Panc1 (cell line): ENCODE data around the gene CACNA1I. TPM values are rescaled to one million over a fixed set of nuclear protein-coding genes. Genes with fewer than 3 reads are reported as not detected.

ENCODE experiments used
- ATAC-seq: fragments of 200-7000 bp; cut with Tn5 transposase; 2 replicates; pipeline ENCODE4 v1.9.1; 2020; ENCODE audit warnings: mild to moderate bottlenecking, moderate library complexity
- BruUV-seq: library from RNA; stranded (reverse); fragments of 400-500 nt; replicated peaks from 2 replicates; lab custom pipeline; 2021; lab: Mats Ljungman, UMichigan
- CTCF ChIA-PET: fragments of 300-600 bp; sonication (Branson Sonifier 250); formaldehyde crosslinking; loops from one replicate; lab custom pipeline; 2022; ENCODE audit warnings: antibody characterized with exemption; lab: Charles Lee
- POLR2A ChIA-PET: fragments of 300-600 bp; sonication (Branson Sonifier 250); formaldehyde crosslinking; loops from one replicate; lab custom pipeline; 2022; ENCODE audit warnings: antibody characterized with exemption; lab: Charles Lee
- DNase-seq: peaks from one replicate; pipeline ENCODE4 v3.0.0-alpha.2; 2010; ENCODE audit warnings: low read depth, low spot score
- H3K27ac ChIP-seq: 2 replicates; pipeline ENCODE4 v1.5.1; 2011; ENCODE audit warnings: mild to moderate bottlenecking, low read length, inconsistent platforms
- H3K27me3 ChIP-seq: fragments of 200-500 bp; sonication (Bioruptor generic); 2 replicates; pipeline ENCODE4 v1.6.0; 2014; ENCODE audit warnings: low read length, inconsistent platforms; ENCODE audit not compliant: control insufficient read depth, insufficient read depth
- H3K36me3 ChIP-seq: fragments of 200-500 bp; sonication (Bioruptor generic); 2 replicates; pipeline ENCODE4 v1.5.1; 2014; ENCODE audit warnings: inconsistent platforms, mild to moderate bottlenecking, low read length, moderate library complexity; ENCODE audit not compliant: control insufficient read depth, insufficient read depth
- H3K4me1 ChIP-seq: 2 replicates; pipeline ENCODE4 v1.5.1; 2011; ENCODE audit warnings: inconsistent platforms, mild to moderate bottlenecking, low read length, moderate library complexity; ENCODE audit not compliant: control insufficient read depth, insufficient read depth
- H3K4me3 ChIP-seq, 2 experiments: 2 replicates each; pipeline ENCODE4 v1.5.1; 2011 to 2012; ENCODE audit warnings: low read depth in 2 of 2, low read length in 2 of 2, mild to moderate bottlenecking in 2 of 2, inconsistent platforms in 1 of 2, moderate library complexity in 1 of 2
- H3K9me3 ChIP-seq: fragments of 200-500 bp; sonication (Bioruptor generic); 2 replicates; pipeline ENCODE4 v1.5.1; 2014; ENCODE audit warnings: low read depth, mild to moderate bottlenecking, inconsistent platforms, low read length, moderate library complexity; ENCODE audit not compliant: control insufficient read depth, insufficient read depth
- POLR2AphosphoS5 ChIP-seq: IDR thresholded peaks from 2 replicates; pipeline ENCODE4 v1.6.1; 2012; ENCODE audit warnings: mild to moderate bottlenecking, low read depth, low read length, moderate library complexity
- SIN3A ChIP-seq: IDR thresholded peaks from 2 replicates; pipeline ENCODE4 v1.6.1; 2012; ENCODE audit warnings: low read depth, mild to moderate bottlenecking, low read length, moderate library complexity, borderline replicate concordance; ENCODE audit not compliant: insufficient read depth
- TCF7L2 ChIP-seq: IDR thresholded peaks from 2 replicates; pipeline ENCODE4 v1.6.1; 2011; ENCODE audit warnings: mild to moderate bottlenecking, low read depth, low read length, inconsistent platforms
- in situ Hi-C: cut with HindIII; loops from 2 replicates; pipeline ENCODE4 v1.10.0; 2016; ENCODE audit warnings: low sequenced_read_pairs, low pct_unique_long_range_greater_than_20kb
- intact Hi-C: fragments of 100-400 bp; cut with micrococcal nuclease; formaldehyde crosslinking; loops from one replicate; pipeline ENCODE4 v1.10.0; 2022; ENCODE audit not compliant: unreplicated experiment
- total RNA-seq: library from RNA; stranded (reverse); gene quantifications from one replicate; pipeline ENCODE4 v1.2.1, GENCODE V29; 2021; ENCODE audit not compliant: unreplicated experiment
- TF ChIP-seq, protein P1 (sequence below): fragments of 450-650 bp; IDR thresholded peaks from 2 replicates; pipeline ENCODE4 v1.5.1; 2017; ENCODE audit warnings: mild to moderate bottlenecking
- TF ChIP-seq, protein P2 (sequence below), 2 experiments: IDR thresholded peaks; 2 replicates each; pipeline ENCODE4 v1.6.1; 2011 to 2012; ENCODE audit warnings: low read depth in 2 of 2, control low read depth in 1 of 2, low read length in 1 of 2, mild to moderate bottlenecking in 1 of 2, moderate library complexity in 1 of 2; ENCODE audit not compliant: insufficient read depth in 1 of 2

The CACNA1I gene
- total RNA-seq, 1 experiment from 2014 or later, result 0.23 TPM

DNA sequence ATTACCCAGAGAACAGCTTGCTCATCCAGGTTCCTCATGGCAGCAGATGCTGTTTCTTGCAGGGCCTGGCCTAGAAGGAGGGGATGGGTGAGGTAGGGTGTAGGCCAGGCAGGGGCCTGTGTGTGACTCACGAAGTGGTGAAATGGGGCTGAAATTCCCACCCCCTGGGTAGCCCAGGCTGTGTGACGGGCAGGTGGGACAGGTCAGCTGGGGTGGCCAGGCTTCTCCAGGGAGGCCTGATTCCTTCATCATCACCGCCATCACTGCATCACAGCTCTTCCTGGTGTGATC is 83.2 kb downstream of the CACNA1I start:
- BruUV-seq, result no TSS peak

DNA sequence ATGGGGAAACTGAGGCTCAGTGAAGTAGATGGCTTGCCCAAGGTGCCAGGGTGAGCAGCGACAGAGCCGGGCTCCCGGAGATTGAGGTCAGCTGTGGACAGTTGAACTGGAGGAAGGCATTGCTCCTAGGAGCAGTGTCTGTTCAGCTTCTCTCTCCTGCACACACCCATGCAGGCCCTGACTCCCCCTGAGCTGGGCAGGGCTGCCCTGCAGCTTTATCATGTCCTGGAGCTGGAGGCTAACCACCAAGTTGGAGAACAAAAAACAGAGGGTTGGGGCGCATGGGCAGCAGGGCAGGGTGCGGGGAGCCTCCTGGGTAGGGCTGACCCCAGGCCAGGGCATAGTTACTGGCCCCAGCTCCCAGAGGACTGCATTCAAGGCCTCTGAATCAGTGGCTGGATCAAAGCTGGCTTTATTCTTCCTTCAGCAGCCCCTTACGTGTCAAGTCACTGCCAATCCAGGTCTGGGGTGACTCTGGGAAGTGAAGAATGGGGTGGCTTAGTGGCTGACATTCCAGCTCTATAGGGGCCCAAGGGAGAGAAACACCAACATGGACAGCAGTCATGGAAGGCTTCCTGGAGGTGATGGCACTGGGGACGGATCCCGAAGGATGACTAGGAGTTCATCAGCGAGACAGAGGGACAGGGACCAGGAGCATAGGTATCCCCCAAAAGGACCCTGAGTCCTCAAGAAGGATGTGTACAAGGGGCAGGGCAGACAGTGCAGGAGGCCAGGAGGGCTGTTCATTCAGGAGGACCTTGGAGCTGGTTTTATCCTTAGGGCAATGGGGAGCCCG is 83.8 kb downstream of the CACNA1I start:
- TF ChIP-seq, protein P1, sequence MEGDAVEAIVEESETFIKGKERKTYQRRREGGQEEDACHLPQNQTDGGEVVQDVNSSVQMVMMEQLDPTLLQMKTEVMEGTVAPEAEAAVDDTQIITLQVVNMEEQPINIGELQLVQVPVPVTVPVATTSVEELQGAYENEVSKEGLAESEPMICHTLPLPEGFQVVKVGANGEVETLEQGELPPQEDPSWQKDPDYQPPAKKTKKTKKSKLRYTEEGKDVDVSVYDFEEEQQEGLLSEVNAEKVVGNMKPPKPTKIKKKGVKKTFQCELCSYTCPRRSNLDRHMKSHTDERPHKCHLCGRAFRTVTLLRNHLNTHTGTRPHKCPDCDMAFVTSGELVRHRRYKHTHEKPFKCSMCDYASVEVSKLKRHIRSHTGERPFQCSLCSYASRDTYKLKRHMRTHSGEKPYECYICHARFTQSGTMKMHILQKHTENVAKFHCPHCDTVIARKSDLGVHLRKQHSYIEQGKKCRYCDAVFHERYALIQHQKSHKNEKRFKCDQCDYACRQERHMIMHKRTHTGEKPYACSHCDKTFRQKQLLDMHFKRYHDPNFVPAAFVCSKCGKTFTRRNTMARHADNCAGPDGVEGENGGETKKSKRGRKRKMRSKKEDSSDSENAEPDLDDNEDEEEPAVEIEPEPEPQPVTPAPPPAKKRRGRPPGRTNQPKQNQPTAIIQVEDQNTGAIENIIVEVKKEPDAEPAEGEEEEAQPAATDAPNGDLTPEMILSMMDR, result no peak
- TF ChIP-seq TCF7L2 (no peak), POLR2AphosphoS5 (no peak), SIN3A (no peak)
- TF ChIP-seq, protein P2, sequence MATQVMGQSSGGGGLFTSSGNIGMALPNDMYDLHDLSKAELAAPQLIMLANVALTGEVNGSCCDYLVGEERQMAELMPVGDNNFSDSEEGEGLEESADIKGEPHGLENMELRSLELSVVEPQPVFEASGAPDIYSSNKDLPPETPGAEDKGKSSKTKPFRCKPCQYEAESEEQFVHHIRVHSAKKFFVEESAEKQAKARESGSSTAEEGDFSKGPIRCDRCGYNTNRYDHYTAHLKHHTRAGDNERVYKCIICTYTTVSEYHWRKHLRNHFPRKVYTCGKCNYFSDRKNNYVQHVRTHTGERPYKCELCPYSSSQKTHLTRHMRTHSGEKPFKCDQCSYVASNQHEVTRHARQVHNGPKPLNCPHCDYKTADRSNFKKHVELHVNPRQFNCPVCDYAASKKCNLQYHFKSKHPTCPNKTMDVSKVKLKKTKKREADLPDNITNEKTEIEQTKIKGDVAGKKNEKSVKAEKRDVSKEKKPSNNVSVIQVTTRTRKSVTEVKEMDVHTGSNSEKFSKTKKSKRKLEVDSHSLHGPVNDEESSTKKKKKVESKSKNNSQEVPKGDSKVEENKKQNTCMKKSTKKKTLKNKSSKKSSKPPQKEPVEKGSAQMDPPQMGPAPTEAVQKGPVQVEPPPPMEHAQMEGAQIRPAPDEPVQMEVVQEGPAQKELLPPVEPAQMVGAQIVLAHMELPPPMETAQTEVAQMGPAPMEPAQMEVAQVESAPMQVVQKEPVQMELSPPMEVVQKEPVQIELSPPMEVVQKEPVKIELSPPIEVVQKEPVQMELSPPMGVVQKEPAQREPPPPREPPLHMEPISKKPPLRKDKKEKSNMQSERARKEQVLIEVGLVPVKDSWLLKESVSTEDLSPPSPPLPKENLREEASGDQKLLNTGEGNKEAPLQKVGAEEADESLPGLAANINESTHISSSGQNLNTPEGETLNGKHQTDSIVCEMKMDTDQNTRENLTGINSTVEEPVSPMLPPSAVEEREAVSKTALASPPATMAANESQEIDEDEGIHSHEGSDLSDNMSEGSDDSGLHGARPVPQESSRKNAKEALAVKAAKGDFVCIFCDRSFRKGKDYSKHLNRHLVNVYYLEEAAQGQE (IDR thresholded peaks at IDR 0.05; ENCODE audit: insufficient read depth in 1 of 2, low read depth in 2 of 2, low read length in 1 of 2), result no peak
- H3K27me3 ChIP-seq, result no peaks in the 10 kb centered on the region
- no peaks in the 10 kb centered on the region for H3K4me1 ChIP-seq
- in situ Hi-C loops (no loop called here), intact Hi-C loops (no loop called here)
- ChIA-PET CTCF (no interaction called here), POLR2A (no interaction called here)
- no TSS peak for BruUV-seq
- no peak for ATAC-seq
- H3K4me3 ChIP-seq, result no peak overlapping the region
- H3K27ac ChIP-seq, result no peak overlapping the region
- no peak for DNase-seq
- H3K36me3 ChIP-seq, result no peaks in the 10 kb centered on the region
- H3K9me3 ChIP-seq, result no peaks in the 10 kb centered on the region

More for the DNA sequence above, 83.2 kb downstream of the CACNA1I start:
- ChIA-PET CTCF (no interaction called here), POLR2A (no interaction called here)
- ATAC-seq (no peak), DNase-seq (no peak)
- no peaks in the 10 kb centered on the region for H3K36me3 ChIP-seq
- H3K27ac ChIP-seq, result no peak overlapping the region
- TF ChIP-seq, protein P2 (IDR thresholded peaks at IDR 0.05; ENCODE audit: insufficient read depth in 1 of 2, low read depth in 2 of 2, low read length in 1 of 2), result no peak
- intact Hi-C loops (no loop called here), in situ Hi-C loops (no loop called here)
- no peak overlapping the region for H3K4me3 ChIP-seq
- H3K9me3 ChIP-seq, result no peaks in the 10 kb centered on the region
- H3K27me3 ChIP-seq, result no peaks in the 10 kb centered on the region
- H3K4me1 ChIP-seq, result no peaks in the 10 kb centered on the region
